Measurements from ENCODE around the gene LANCL3. TPM values are rescaled to one million over a fixed set of nuclear protein-coding genes. Genes with fewer than 3 reads are reported as not detected.

The LANCL3 gene
- total RNA-seq, 1 donor from 2014 or later, result 0.18 TPM

- Mint-ChIP-seq H3K4me1 (peaks cover 3% of the 10 kb centered on the region), H3K4me3 (no peak overlapping the region), H3K27me3 (ENCODE audit: low read depth) (peaks cover 21% of the 10 kb centered on the region), H3K27ac (no peak overlapping the region), H3K9me3 (peaks cover 27% of the 10 kb centered on the region), H3K36me3 (no peaks in the 10 kb centered on the region)
- TF ChIP-seq CTCF (IDR thresholded peaks at IDR 0.05; ENCODE audit: unreplicated experiment), result no peak
- DNase-seq (ENCODE audit: low spot score in 2 of 2, unreplicated experiment in 2 of 2), result no peak
These were observed 36.7 kb downstream of the LANCL3 start for GRCh38 chrX:37608156-37608555.

- Mint-ChIP-seq H3K9me3 (peaks cover 23% of the 10 kb centered on the region), H3K4me3 (no peak overlapping the region), H3K27me3 (ENCODE audit: low read depth) (peaks cover 15% of the 10 kb centered on the region), H3K36me3 (no peaks in the 10 kb centered on the region), H3K27ac (no peak overlapping the region), H3K4me1 (peaks cover 3% of the 10 kb centered on the region)
- no peak for TF ChIP-seq CTCF (IDR thresholded peaks at IDR 0.05; ENCODE audit: unreplicated experiment)
- no peak for DNase-seq (ENCODE audit: low spot score in 2 of 2, unreplicated experiment in 2 of 2)
These were observed 38.3 kb downstream of the LANCL3 start for GRCh38 chrX:37609727-37610126.

- no peak for TF ChIP-seq CTCF (IDR thresholded peaks at IDR 0.05; ENCODE audit: unreplicated experiment)
- no peak for DNase-seq (ENCODE audit: low spot score in 2 of 2, unreplicated experiment in 2 of 2)
- H3K4me1 Mint-ChIP-seq, result no peaks in the 10 kb centered on the region
- no peaks in the 10 kb centered on the region for H3K36me3 Mint-ChIP-seq
- H3K27ac Mint-ChIP-seq, result no peak overlapping the region
- no peak overlapping the region for H3K4me3 Mint-ChIP-seq
- peaks cover 10% of the 10 kb centered on the region for H3K9me3 Mint-ChIP-seq
- peaks cover 10% of the 10 kb centered on the region for H3K27me3 Mint-ChIP-seq (ENCODE audit: low read depth)
These were observed 42.5 kb downstream of the LANCL3 start for GRCh38 chrX:37613933-37614332.

GRCh38 chrX:37627602-37628001 is 56.1 kb downstream of the LANCL3 start:
- H3K27ac Mint-ChIP-seq, result no peak overlapping the region
- no peak for TF ChIP-seq CTCF (IDR thresholded peaks at IDR 0.05; ENCODE audit: unreplicated experiment)
- H3K4me3 Mint-ChIP-seq, result no peak overlapping the region
- DNase-seq (ENCODE audit: low spot score in 2 of 2, unreplicated experiment in 2 of 2), result no peak
- no peaks in the 10 kb centered on the region for H3K36me3 Mint-ChIP-seq
- H3K4me1 Mint-ChIP-seq, result no peaks in the 10 kb centered on the region
- H3K27me3 Mint-ChIP-seq (ENCODE audit: low read depth), result no peaks in the 10 kb centered on the region
- H3K9me3 Mint-ChIP-seq, result peaks cover 27% of the 10 kb centered on the region

- no peaks in the 10 kb centered on the region for H3K4me1 Mint-ChIP-seq
- DNase-seq (ENCODE audit: low spot score in 2 of 2, unreplicated experiment in 2 of 2), result no peak
- TF ChIP-seq CTCF (IDR thresholded peaks at IDR 0.05; ENCODE audit: unreplicated experiment), result no peak
- no peak overlapping the region for H3K27ac Mint-ChIP-seq
- H3K9me3 Mint-ChIP-seq, result peaks cover 18% of the 10 kb centered on the region
- no peak overlapping the region for H3K4me3 Mint-ChIP-seq
- H3K36me3 Mint-ChIP-seq, result no peaks in the 10 kb centered on the region
- H3K27me3 Mint-ChIP-seq (ENCODE audit: low read depth), result no peaks in the 10 kb centered on the region
These were observed 66.6 kb downstream of the LANCL3 start for GRCh38 chrX:37638047-37638446.

- Mint-ChIP-seq H3K27ac (no peak overlapping the region), H3K4me3 (no peak overlapping the region), H3K4me1 (peaks cover 5% of the 10 kb centered on the region), H3K27me3 (ENCODE audit: low read depth) (no peaks in the 10 kb centered on the region), H3K9me3 (peaks cover 11% of the 10 kb centered on the region), H3K36me3 (no peaks in the 10 kb centered on the region)
- no peak for TF ChIP-seq CTCF (IDR thresholded peaks at IDR 0.05; ENCODE audit: unreplicated experiment)
- no peak for DNase-seq (ENCODE audit: low spot score in 2 of 2, unreplicated experiment in 2 of 2)
These were observed 68.7 kb downstream of the LANCL3 start for GRCh38 chrX:37640142-37640541.
